Tongue (tissue), 2 donors: ENCODE measurements around the gene MAP3K7CL. TPM values are rescaled to one million over a fixed set of nuclear protein-coding genes. Genes with fewer than 3 reads are reported as not detected.
"Not testable (repeated sequence)": the region's sequence is repeated elsewhere in the genome, so short reads cannot be mapped to it uniquely, and the experiment has no call there.

ENCODE experiments used
- DNase-seq: peaks from one replicate; pipeline ENCODE4 v3.0.0-alpha.2; 2015
- total RNA-seq: library from RNA; depleted of rRNA; stranded (reverse); fragments of >200 nt; gene quantifications from one replicate; pipeline ENCODE4 v1.2.3, GENCODE V29; 2014

Gene MAP3K7CL
- total RNA-seq, 1 donor from 2014 or later: 88.3 TPM

DNA sequence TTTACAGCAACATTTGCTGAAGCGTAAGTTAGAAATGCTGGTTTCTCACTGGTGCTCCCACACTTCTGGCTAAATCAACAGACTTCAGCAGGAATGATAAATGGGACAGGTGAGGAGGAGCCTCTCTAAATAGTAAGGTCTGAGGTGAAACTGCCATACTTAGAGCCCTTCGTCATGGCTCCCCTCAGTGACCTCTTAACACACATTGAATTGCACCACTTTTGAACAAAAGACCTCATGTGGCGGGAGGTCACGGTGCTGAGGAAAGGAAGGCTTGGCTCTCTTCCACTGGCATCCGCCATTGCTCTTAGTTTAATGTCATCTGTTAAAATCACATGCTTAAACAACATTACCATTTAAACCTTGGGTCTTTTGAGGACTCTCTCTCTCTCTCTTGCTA is 3.4 kb downstream of the MAP3K7CL start:
- no peak for DNase-seq

DNA sequence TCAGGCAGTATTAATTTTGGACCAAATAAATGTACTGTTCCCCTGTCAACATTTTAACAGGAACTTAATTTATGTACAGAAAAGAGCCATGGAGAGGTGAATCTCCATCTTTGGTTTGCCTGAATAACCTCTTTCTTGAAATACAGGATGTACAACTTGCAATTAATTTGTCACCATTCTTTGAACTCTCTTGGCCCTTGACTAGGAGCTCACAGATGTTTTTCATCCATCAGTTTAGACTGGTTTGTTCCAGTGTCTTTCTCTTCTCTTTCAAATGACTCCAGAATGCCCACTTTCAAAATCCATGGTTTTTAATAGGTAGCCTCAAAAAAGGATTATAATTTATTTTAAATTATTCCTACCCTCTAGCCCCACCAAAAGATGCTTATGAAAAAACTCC is 5.0 kb downstream of the MAP3K7CL start:
- DNase-seq: no peak

- DNase-seq: no peak
These were observed 5.6 kb downstream of the MAP3K7CL start for GRCh38 chr21:29136033-29136432.

GRCh38 chr21:29144736-29145353 is 14.4 kb downstream of the MAP3K7CL start:
- peak; percentile 17 for DNase-seq

DNA sequence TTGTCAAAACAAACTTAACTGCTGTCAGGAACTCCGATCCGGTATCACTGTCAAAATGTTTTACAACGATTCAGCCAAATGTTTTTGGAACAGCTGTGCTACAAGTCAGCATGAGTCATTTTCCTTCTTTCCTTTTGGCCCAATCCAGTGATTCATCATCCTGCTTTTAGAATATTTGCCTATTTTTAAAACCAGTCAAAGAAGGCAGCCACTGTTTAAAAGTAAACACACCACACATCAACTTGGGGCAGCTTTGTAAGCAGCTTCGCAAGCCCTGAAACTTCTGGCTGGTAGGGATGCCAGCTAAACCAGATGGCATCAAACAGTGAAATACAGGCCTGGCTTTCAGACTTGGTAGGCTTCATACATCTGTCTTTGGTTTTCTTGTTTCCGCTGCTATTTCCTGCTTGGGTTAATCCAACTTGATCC is 14.9 kb downstream of the MAP3K7CL start:
- DNase-seq: peak; percentile 84

GRCh38 chr21:29145852-29146453 is 15.5 kb downstream of the MAP3K7CL start:
- peak; percentile 44 for DNase-seq

GRCh38 chr21:29146726-29147125 is 16.3 kb downstream of the MAP3K7CL start:
- DNase-seq: no peak

GRCh38 chr21:29148530-29148929 is 18.1 kb downstream of the MAP3K7CL start:
- DNase-seq: peak; percentile 46

- no peak for DNase-seq
These were observed 19.5 kb downstream of the MAP3K7CL start for GRCh38 chr21:29149808-29150425.

GRCh38 chr21:29151931-29152330 is 21.5 kb downstream of the MAP3K7CL start:
- DNase-seq: no peak

DNA sequence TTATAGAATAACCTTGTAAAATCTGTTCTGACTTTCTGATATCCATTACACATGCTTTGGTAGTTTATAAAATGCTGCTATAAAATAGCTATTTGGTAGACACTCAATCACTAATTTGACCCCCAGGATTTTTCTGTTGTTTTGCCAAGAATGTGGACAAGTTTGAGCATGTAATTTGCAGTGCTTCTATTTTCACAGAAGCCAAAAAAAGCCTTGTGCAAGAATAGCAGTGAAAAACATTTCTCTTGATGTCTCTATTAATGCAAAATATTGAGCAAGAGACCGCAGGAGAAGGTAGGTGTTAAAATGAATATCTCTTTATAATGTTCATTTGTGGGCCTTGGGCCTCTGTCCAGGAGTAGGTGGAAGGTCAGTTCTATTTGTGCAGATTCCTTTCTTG is 22.5 kb downstream of the MAP3K7CL start:
- DNase-seq: no peak

DNA sequence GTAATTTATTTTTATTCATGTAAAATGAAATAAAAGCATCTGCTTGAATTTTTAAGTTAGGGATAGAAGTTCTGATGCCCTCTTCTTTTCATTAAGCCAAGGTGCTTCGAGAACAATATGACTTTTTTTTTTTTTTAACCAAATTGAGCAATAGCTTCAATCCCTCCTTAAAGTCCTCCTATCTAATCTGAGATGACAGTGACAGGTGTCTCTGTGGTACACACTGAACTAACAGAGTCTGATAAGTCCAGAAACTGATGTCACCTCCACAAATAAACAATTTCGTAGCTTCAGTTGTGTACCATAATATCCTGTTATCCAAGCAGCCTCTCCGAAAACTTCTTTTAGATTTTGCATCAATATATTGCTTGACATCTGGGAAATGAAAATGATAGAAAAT is 23.8 kb downstream of the MAP3K7CL start:
- DNase-seq: no peak

- DNase-seq: peak; percentile 47
These were observed 24.9 kb downstream of the MAP3K7CL start for GRCh38 chr21:29155118-29155932.

DNA sequence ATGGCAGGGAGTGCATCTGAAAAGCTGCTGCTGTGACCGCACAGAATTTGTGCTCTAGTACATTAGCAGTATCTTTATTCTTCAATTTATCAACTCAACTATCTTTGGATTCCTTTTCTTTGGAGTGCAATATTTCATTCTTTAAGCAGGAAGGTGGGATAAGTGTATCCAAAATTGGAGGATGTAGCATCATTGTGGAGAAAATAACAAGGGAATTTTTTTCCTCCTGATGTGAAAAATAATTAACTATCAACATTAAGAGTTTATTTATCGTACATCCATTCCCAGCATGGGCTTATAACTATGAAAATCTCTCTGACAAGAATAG is 25.5 kb downstream of the MAP3K7CL start:
- no peak for DNase-seq

DNA sequence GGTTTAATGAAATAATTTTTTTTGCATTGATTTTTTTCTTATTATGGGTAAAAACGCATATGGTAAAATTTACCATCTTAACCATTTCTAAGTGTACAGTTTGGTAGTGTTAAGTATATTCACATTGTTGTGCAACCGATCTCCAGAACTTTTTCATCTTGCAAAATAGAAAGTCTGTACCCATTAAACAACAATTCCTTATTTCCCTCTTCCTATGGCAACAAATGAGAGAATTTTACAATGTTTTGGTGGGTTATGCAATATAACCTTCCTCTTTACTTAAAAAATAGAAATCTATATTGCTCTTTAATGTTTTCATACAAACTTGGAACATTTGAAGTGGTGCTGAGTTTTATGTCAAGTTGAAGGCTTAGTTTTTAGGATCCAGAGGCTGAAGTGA is 26.6 kb downstream of the MAP3K7CL start:
- DNase-seq: no peak

GRCh38 chr21:29159842-29160241 is 29.4 kb downstream of the MAP3K7CL start:
- no peak for DNase-seq

GRCh38 chr21:29162825-29163224 is 32.4 kb downstream of the MAP3K7CL start:
- not testable (repeated sequence) for DNase-seq

DNA sequence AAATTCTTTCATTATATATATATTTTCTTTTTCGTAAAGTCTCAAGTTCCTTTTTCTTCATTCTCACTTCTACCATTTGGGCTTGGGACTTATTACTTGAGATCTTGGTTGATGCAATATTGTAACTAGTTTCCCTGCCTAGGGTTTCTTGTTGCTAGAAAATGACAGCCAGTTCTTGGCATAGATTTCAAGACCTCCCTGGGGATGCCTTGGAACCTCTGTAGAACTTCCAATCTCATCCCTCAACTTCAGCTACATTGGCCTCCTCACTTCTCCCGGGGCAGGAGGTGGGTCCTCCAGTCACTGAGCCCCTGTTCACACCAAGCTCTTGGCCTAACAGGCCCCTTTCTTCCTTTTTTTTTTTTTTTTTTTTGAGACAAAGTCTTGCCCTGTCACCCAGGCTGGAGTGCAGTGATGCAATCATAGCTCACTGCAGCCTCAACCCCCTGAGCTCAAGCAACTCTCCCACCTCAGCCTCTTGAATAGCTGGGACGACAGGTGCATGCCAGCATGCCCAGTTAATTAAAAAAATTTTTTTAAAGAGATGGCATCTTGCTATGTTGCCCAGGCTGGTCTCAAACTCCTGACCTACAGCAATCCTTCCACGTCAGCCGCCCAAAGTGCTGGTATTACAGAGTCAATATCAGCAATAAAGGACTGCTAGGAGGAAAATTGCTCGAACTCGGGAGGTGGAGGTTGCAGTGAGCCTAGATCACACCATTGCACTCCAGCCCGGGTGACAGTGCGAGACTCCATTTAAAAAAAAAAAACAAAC is 33.1 kb downstream of the MAP3K7CL start:
- no peak for DNase-seq

- DNase-seq: peak; percentile 72
These were observed 34.0 kb downstream of the MAP3K7CL start for GRCh38 chr21:29164323-29164942.

- no peak for DNase-seq
These were observed 35.9 kb downstream of the MAP3K7CL start for GRCh38 chr21:29166323-29166722.

GRCh38 chr21:29166853-29167252 is 36.4 kb downstream of the MAP3K7CL start:
- DNase-seq: no peak

DNA sequence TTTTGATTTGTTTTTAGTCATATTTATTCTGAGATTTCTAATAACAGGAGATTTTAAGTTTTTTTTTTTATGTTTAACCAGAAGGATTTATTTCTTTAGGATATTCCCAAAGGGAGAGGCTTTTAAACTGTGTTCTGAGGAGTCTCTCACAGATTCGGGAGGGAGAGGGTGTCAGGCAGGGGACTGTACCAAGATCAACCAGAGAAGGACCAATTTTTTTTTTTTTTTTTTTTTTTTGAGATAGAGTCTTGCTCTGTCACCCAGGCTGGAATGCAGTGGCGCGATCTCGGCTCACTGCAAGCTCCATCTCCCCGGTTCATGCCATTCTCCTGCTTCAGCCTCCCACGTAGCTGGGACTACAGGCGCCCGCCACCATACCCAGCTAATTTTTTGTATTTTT is 37.0 kb downstream of the MAP3K7CL start:
- DNase-seq: not testable (repeated sequence)
